SU-DHL-6 (cell line): ENCODE data around the gene TBC1D20.

Experiments used
- H2AFZ ChIP-seq: fragments of 200-600 bp; sonication (generic); 2 replicates; pipeline ENCODE4 v1.6.1; 2014; ENCODE audit warnings: low read depth, mild to moderate bottlenecking, moderate library complexity, mixed read lengths, antibody characterized with exemption, low read length; ENCODE audit not compliant: severe bottlenecking
- H3F3A ChIP-seq: fragments of 200-600 bp; shearing (Covaris generic); 2 replicates; pipeline ENCODE4 v1.6.0; 2016; ENCODE audit warnings: antibody characterized with exemption, mild to moderate bottlenecking; ENCODE audit not compliant: insufficient read depth
- H3K27ac ChIP-seq: fragments of 200-600 bp; sonication (generic); 2 replicates; pipeline ENCODE4 v1.5.1; 2016; ENCODE audit warnings: low read depth, mild to moderate bottlenecking, low read length, moderate library complexity, mixed read lengths
- H3K27me3 ChIP-seq: fragments of 200-600 bp; sonication (generic), shearing (Covaris generic); 2 replicates; pipeline ENCODE4 v1.6.0; 2014; ENCODE audit warnings: mild to moderate bottlenecking, low read length
- H3K36me3 ChIP-seq: fragments of 200-600 bp; sonication (generic); 2 replicates; pipeline ENCODE4 v1.6.1; 2014; ENCODE audit warnings: mild to moderate bottlenecking, low read length, mixed read lengths
- H3K4me2 ChIP-seq: fragments of 300-600, 200-600 bp; shearing (Covaris generic), sonication (generic); 2 replicates; pipeline ENCODE4 v1.6.0; 2014; ENCODE audit warnings: low read length, low read depth, mild to moderate bottlenecking; ENCODE audit not compliant: poor library complexity, severe bottlenecking
- H3K4me3 ChIP-seq: fragments of 200-600 bp; sonication (generic); 2 replicates; pipeline ENCODE4 v1.5.1; 2014; ENCODE audit warnings: antibody characterized with exemption, low read length, mild to moderate bottlenecking, mixed read lengths; ENCODE audit not compliant: insufficient read depth, poor library complexity, severe bottlenecking
- H3K79me2 ChIP-seq: fragments of 200-600 bp; sonication (generic); 2 replicates; pipeline ENCODE4 v1.6.1; 2014; ENCODE audit warnings: mild to moderate bottlenecking, low read length, moderate library complexity; ENCODE audit not compliant: insufficient read depth
- H3K9ac ChIP-seq: fragments of 200-600 bp; sonication (generic); 2 replicates; pipeline ENCODE4 v1.7.0; 2014; ENCODE audit warnings: mild to moderate bottlenecking, low read length
- H3K9me2 ChIP-seq: fragments of 200-600 bp; sonication (generic); replicated peaks from 2 replicates; pipeline ENCODE4 v1.6.1; 2014; ENCODE audit warnings: low read length; ENCODE audit not compliant: insufficient read depth
- H3K9me3 ChIP-seq: fragments of 200-600 bp; sonication (generic); 2 replicates; pipeline ENCODE4 v1.6.1; 2014; ENCODE audit warnings: low read length, mixed read lengths; ENCODE audit not compliant: insufficient read depth
- H4K20me1 ChIP-seq: fragments of 200-600 bp; sonication (generic); 2 replicates; pipeline ENCODE4 v1.6.1; 2014; ENCODE audit warnings: low read depth, mild to moderate bottlenecking, antibody characterized with exemption, low read length, moderate library complexity, mixed read lengths
- EZH2phosphoT487 ChIP-seq: fragments of 200-600 bp; sonication (generic), shearing (Covaris generic); conservative IDR thresholded peaks from 2 replicates; pipeline ENCODE4 v1.6.1; 2018; ENCODE audit warnings: mild to moderate bottlenecking, antibody characterized with exemption, low read length, moderate library complexity, mixed read lengths
- TF ChIP-seq, protein P1 (sequence below): fragments of 200-600 bp; sonication (generic); IDR thresholded peaks from one replicate; pipeline ENCODE4 v1.5.1; 2017; ENCODE audit warnings: antibody characterized with exemption, mild to moderate bottlenecking, low read length, moderate library complexity; ENCODE audit not compliant: insufficient read depth, poor library complexity, severe bottlenecking

TBC1D20 gene

DNA sequence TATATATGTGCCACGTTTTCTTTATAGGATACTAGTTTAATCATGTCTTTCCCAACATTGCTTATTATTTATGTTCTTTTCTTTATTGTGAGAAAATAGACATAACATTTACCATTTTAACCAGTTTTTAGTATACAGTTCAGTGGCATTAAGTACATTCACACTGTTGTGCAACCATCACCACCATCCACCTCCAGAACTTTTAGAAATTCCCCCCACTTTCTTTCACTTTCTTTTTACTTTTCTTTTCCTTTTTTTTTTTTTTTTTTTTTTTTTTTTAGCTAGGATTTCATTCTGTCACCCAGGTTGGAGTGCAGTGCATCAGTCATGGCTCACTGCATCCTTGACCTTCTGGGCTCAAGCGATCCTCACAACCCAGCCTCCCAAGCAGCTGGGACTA, 35.8 kb downstream of the TBC1D20 start:
- H3K4me2 ChIP-seq = no peak overlapping the region
- no peak overlapping the region for H3K9ac ChIP-seq
- no peak overlapping the region for H3K27ac ChIP-seq
- H3K4me3 ChIP-seq = no peak overlapping the region
- no peaks in the 10 kb centered on the region for H4K20me1 ChIP-seq
- H3F3A ChIP-seq = peaks cover 7% of the 10 kb centered on the region; the same call in 1 of the 2 replicates
- H3K9me2 ChIP-seq = no peaks in the 10 kb centered on the region
- TF ChIP-seq, protein P1, sequence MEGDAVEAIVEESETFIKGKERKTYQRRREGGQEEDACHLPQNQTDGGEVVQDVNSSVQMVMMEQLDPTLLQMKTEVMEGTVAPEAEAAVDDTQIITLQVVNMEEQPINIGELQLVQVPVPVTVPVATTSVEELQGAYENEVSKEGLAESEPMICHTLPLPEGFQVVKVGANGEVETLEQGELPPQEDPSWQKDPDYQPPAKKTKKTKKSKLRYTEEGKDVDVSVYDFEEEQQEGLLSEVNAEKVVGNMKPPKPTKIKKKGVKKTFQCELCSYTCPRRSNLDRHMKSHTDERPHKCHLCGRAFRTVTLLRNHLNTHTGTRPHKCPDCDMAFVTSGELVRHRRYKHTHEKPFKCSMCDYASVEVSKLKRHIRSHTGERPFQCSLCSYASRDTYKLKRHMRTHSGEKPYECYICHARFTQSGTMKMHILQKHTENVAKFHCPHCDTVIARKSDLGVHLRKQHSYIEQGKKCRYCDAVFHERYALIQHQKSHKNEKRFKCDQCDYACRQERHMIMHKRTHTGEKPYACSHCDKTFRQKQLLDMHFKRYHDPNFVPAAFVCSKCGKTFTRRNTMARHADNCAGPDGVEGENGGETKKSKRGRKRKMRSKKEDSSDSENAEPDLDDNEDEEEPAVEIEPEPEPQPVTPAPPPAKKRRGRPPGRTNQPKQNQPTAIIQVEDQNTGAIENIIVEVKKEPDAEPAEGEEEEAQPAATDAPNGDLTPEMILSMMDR = no peak
- no peak for TF ChIP-seq EZH2phosphoT487
- H3K36me3 ChIP-seq = no peaks in the 10 kb centered on the region
- no peaks in the 10 kb centered on the region for H3K27me3 ChIP-seq
- H3K9me3 ChIP-seq = no peaks in the 10 kb centered on the region
- no peaks in the 10 kb centered on the region for H3K79me2 ChIP-seq
- H2AFZ ChIP-seq = no peak overlapping the region

DNA sequence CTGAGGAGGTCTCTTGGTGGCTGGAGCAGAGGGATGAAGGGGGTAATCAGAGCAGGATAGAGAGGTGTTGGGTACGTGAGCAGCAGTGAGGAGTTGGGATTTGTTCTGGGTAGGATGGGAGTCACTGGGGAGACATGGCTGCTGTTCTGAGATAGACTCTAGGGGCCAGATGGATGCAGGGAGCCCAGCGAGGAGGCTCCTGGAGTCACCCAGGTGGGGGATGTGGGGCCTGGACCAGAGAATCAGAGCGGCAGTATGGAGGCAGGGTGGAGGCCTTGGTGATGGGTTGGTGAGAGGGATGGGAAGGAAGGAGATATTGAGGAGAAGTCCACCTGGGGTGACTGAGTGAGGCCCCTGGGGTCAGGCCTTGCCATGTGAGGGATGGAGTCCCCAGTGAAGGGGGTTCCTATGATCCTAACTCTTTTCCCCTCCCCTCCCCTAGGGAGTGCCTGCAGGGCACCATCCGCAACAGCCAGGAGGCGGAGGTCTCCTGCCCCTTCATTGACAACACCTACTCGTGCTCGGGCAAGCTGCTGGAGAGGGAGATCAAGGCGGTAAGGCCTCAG, 40.6 kb downstream of the TBC1D20 start:
- no peak overlapping the region for H3K4me3 ChIP-seq
- H2AFZ ChIP-seq = no peak overlapping the region
- no peaks in the 10 kb centered on the region for H3K36me3 ChIP-seq

DNA sequence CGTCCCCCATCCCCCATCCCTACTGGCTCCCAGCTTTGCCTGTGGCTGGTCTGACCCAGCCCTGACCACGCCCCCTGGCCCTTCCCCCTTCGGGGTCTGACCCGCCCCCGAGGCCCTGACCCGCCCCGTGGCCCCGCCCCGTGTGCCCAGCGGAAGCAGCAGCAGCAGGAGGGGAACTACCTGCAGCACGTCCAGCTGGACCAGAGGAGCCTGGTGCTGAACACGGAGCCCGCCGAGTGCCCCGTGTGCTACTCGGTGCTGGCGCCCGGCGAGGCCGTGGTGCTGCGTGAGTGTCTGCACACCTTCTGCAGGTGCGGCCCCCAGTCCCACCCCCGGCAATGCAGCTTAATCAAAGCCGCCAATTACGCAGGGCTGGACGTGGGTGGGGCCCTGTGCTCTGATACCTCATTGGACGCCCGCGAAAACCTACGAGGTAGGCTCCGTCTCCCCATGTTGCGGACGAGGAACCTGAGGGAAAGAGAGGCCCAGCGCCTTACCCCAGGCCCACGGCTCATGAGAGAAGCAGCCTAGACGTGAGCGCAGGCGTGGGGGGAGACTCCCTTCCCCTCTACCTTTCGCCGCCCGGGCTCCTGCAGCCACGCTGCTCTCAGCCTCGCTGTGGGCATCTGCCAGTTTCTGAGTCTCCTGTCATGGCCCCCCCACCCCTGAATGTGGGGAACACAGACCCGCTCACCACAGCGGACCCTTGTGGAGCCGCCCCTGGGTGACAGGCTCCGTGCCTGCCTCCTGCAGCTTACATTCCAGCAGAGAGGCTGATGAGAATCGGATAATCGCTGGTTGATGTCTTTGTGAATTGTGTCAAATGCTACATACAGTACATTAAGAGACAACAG, 41.4 kb downstream of the TBC1D20 start:
- TF ChIP-seq, protein P1 = no peak
- no peak for TF ChIP-seq EZH2phosphoT487
- H3K36me3 ChIP-seq = no peaks in the 10 kb centered on the region
- no peaks in the 10 kb centered on the region for H3K27me3 ChIP-seq
- peaks cover 4% of the 10 kb centered on the region; the same call in 1 of the 2 replicates for H3F3A ChIP-seq
- H4K20me1 ChIP-seq = no peaks in the 10 kb centered on the region
- H3K4me3 ChIP-seq = no peak overlapping the region
- no peak overlapping the region for H3K4me2 ChIP-seq
- no peak overlapping the region for H2AFZ ChIP-seq
- no peaks in the 10 kb centered on the region for H3K9me2 ChIP-seq
- H3K27ac ChIP-seq = no peak overlapping the region
- no peaks in the 10 kb centered on the region for H3K9me3 ChIP-seq
- H3K9ac ChIP-seq = no peak overlapping the region
- H3K79me2 ChIP-seq = no peaks in the 10 kb centered on the region

More for the DNA sequence above, 40.6 kb downstream of the TBC1D20 start:
- H3F3A ChIP-seq = peaks cover 7% of the 10 kb centered on the region; the same call in 1 of the 2 replicates
- H3K9me3 ChIP-seq = no peaks in the 10 kb centered on the region
- H3K4me2 ChIP-seq = no peak overlapping the region
- H3K27me3 ChIP-seq = no peaks in the 10 kb centered on the region
- no peak overlapping the region for H3K9ac ChIP-seq
- H3K9me2 ChIP-seq = no peaks in the 10 kb centered on the region
- no peaks in the 10 kb centered on the region for H3K79me2 ChIP-seq
- no peak for TF ChIP-seq EZH2phosphoT487
- TF ChIP-seq, protein P1 = no peak
- H4K20me1 ChIP-seq = no peaks in the 10 kb centered on the region
- no peak overlapping the region for H3K27ac ChIP-seq
